ENCODE results near the gene RUFY1. TPM values are rescaled to one million over a fixed set of nuclear protein-coding genes. Genes with fewer than 3 reads are reported as not detected.
A peak's percentile ranks its signal among the peaks of the same experiment; 100 is the strongest.

RUFY1 gene
- total and polyA plus RNA-seq, 9 of the 15 experiments (the other 6 are each of a cell fraction or from before 2014, with no cell fraction given) = 5.0 to 41.7 (median 29.6) TPM

DNA sequence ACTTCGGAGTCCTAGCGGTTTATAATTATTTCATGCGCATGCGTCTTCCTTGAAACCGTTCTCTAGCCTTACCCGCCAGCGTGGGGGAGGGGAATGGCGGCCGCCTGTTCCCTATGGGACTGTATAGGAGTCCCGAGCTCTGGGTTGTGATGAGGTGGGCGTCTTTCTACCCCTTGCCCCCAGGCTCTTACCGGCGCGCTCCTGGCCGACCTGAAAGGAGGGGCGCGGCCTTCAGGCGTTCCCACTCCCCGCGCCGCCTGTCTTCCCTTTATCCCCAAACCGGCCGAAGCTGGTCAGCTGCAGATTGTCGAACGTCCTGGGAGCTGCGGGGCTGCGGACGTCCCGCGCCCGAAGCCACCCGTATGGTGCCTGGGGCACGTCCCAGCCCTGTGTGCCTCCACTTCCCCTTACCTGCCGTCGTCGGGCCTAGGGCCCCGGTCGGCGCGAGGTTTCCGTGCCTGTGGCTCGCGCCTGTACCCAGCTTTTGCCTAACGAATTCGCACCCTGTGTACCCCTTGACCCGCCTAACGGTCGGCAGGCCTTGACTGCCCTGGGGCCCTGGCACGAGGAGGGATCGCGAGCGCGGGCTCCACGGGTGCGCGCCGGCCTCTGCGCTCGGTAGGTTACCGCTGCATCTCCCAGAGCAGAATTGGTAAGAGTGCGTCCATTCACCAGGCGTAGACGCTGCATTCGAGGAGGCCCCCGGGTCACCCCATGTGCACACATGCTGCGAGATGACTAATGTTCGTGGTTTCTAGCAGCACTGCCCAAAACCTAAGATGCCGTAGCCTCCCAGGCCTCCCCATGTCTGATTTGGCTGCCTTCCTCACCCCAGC, 73.8 kb downstream of the RUFY1 start (continued):
- TF ChIP-seq CLOCK (CRISPR knock-in tag; IDR thresholded peaks at IDR 0.05; ENCODE audit: borderline replicate concordance) (no peak), ZNF384 (IDR thresholded peaks at IDR 0.05; ENCODE audit: low read depth, low read length) (no peak), ZNF274 (IDR thresholded peaks at IDR 0.05; ENCODE audit: borderline replicate concordance, low read depth, low read length) (no peak), MED1 (CRISPR knock-in tag; IDR thresholded peaks at IDR 0.05; ENCODE audit: borderline replicate concordance) (no peak), ZNF165 (CRISPR knock-in tag; IDR thresholded peaks at IDR 0.05; ENCODE audit: borderline replicate concordance) (peak; percentile 68; the same call in 1 of the 2 replicates), DIDO1 (tag; IDR thresholded peaks at IDR 0.05; ENCODE audit: low read depth) (no peak), ZFP36 (IDR thresholded peaks at IDR 0.05; ENCODE audit: low read depth, low read length, partially characterized antibody) (no peak), TCF7 (IDR thresholded peaks at IDR 0.05; ENCODE audit: borderline replicate concordance) (peak; percentile 31; the same call in 1 of the 2 replicates), E2F5 (CRISPR knock-in tag; IDR thresholded peaks at IDR 0.05) (peak; percentile 48; the same call in 1 of the 2 replicates), ZNF347 (CRISPR knock-in tag; IDR thresholded peaks at IDR 0.05; ENCODE audit: low read depth) (no peak), ZNF449 (CRISPR knock-in tag; IDR thresholded peaks at IDR 0.05) (peak; percentile 18; the same call in 1 of the 2 replicates), GTF3C2 (IDR thresholded peaks at IDR 0.05; ENCODE audit: borderline replicate concordance, extremely low read depth, insufficient read length) (no peak), CBX2 (IDR thresholded peaks at IDR 0.05; ENCODE audit: insufficient read depth, low read length, poor library complexity, severe bottlenecking) (no peak), SAFB (IDR thresholded peaks at IDR 0.05; ENCODE audit: borderline replicate concordance, low read depth, low read length) (no peak; the same call in 1 of the 2 replicates), ZNF586 (CRISPR knock-in tag; conservative IDR thresholded peaks at IDR 0.05) (no peak)
- TF ChIP-seq, protein P1, sequence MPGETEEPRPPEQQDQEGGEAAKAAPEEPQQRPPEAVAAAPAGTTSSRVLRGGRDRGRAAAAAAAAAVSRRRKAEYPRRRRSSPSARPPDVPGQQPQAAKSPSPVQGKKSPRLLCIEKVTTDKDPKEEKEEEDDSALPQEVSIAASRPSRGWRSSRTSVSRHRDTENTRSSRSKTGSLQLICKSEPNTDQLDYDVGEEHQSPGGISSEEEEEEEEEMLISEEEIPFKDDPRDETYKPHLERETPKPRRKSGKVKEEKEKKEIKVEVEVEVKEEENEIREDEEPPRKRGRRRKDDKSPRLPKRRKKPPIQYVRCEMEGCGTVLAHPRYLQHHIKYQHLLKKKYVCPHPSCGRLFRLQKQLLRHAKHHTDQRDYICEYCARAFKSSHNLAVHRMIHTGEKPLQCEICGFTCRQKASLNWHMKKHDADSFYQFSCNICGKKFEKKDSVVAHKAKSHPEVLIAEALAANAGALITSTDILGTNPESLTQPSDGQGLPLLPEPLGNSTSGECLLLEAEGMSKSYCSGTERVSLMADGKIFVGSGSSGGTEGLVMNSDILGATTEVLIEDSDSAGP (CRISPR knock-in tag; IDR thresholded peaks at IDR 0.05) = no peak
